HK-2 (cell line): ENCODE data around the gene TNP1.

Experiments used
- DNase-seq: peaks from one replicate; pipeline ENCODE4 v3.0.0-alpha.2; 2018; ENCODE audit not compliant: unreplicated experiment

The TNP1 gene

GRCh38 chr2:216859944-216860343 lies at the start of gene TNP1:
Gene TNP1, minus strand, starts transcription at chr2:216860064. Its CDS starts 30 bp downstream, at chr2:216860034.
- no peak for DNase-seq

- no peak for DNase-seq
These were observed 48.4 kb upstream of the TNP1 start for GRCh38 chr2:216908300-216908699.

GRCh38 chr2:216905649-216906329 lies 45.9 kb upstream of the TNP1 start:
- no peak for DNase-seq

- DNase-seq, result no peak
These were observed 45.1 kb upstream of the TNP1 start for GRCh38 chr2:216904974-216905373.

- DNase-seq, result no peak
These were observed 44.7 kb upstream of the TNP1 start for GRCh38 chr2:216904554-216904953.

GRCh38 chr2:216903470-216903869 lies 43.6 kb upstream of the TNP1 start:
- no peak for DNase-seq

- no peak for DNase-seq
These were observed 41.4 kb upstream of the TNP1 start for GRCh38 chr2:216901273-216901672.

- DNase-seq, result no peak
These were observed 40.5 kb upstream of the TNP1 start for GRCh38 chr2:216900406-216900805.

GRCh38 chr2:216897561-216898203 lies 37.8 kb upstream of the TNP1 start:
- DNase-seq, result no peak

GRCh38 chr2:216890138-216890537 lies 30.3 kb upstream of the TNP1 start:
- no peak for DNase-seq

GRCh38 chr2:216888887-216889622 lies 29.2 kb upstream of the TNP1 start:
- no peak for DNase-seq

- no peak for DNase-seq
These were observed 28.2 kb upstream of the TNP1 start for GRCh38 chr2:216888081-216888480.

- DNase-seq, result no peak
These were observed 27.3 kb upstream of the TNP1 start for GRCh38 chr2:216887138-216887537.

- DNase-seq, result no peak
These were observed 25.3 kb upstream of the TNP1 start for GRCh38 chr2:216885117-216885553.

GRCh38 chr2:216884347-216884746 lies 24.5 kb upstream of the TNP1 start:
- DNase-seq, result no peak

- no peak for DNase-seq
These were observed 23.0 kb upstream of the TNP1 start for GRCh38 chr2:216882876-216883275.

- no peak for DNase-seq
These were observed 21.5 kb upstream of the TNP1 start for GRCh38 chr2:216881411-216881810.

GRCh38 chr2:216880509-216881184 lies 20.8 kb upstream of the TNP1 start:
- DNase-seq, result no peak

- no peak for DNase-seq
These were observed 20.1 kb upstream of the TNP1 start for GRCh38 chr2:216879727-216880508.

- no peak for DNase-seq
These were observed 18.2 kb upstream of the TNP1 start for GRCh38 chr2:216878072-216878471.

GRCh38 chr2:216877085-216877484 lies 17.2 kb upstream of the TNP1 start:
- DNase-seq, result no peak

- no peak for DNase-seq
These were observed 16.0 kb upstream of the TNP1 start for GRCh38 chr2:216875862-216876261.
